T follicular helper cell (primary cell): Measurements from ENCODE around the gene FAM78B.

Source experiments
- DNase-seq: peaks from one replicate; pipeline ENCODE4 v3.0.0-alpha.2; 2020; ENCODE audit warnings: low read depth

Gene FAM78B

DNA sequence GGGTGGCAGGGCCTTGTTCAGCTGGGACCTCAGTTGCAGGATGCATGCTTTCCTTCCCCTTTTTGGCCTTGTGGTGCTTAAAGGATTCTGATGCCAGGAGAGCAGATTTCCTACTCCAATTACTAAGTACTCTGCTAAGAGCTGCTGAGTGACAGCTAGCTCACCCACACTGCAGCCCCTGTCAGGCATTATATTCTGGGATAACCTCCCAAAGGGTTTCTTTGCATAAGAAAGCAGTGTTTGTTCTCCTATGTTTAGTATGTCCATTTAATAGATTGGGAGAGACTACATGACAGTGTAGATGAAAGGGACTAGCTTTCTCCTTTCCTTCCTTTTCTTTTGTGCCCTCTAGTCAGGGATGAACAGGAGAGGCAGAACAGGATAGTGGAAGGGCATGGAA, 100.7 kb downstream of the FAM78B start:
- no peak for DNase-seq

DNA sequence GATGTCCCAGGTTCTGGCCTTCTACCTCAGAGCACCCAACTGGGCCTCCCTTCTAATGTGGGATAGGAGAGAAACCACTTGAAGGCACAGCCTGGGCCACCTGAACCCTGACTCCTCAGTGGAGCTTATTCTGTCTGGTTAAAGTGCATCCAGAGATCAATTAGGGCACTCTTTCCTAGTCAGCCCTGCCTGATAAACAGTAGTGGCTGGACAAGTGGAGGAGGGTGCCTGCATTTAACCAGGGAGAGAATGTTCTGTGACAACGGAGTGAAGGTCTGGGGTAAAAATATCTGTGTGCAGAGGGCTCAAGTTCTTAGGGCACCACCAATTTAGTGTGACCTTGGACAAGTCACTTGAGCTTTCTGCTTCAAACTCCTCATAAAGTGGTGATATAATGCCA, 101.8 kb downstream of the FAM78B start:
- no peak for DNase-seq

DNA sequence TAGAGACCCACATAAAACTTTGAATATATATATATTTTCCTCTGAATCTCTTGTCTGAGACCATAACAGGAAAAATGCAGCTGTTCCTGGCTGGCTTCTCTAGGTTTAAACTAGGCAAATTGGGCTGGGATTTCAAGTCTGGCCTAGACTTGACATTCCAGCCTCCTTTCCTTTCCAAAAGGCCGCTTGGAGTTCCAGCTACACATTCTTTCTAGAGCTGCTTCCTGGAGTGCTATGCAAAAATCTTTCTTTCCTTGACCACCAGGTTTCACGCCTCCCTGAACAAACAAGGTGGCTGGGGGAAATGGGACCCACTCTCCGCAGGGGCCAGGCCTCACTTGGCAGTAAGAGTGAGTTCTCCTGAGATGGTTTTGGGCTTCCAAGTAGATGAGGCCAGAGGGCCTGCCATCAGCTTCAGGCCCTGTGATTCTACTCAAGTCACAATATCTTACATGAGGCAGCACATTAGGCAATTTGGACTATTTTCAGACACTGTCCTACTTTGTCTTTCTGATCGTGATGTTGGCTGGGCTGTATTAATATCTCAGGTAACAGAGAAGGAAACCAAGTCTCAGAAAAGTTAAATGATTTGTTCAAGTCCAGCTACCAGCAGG, 102.4 kb downstream of the FAM78B start:
- DNase-seq: no peak

DNA sequence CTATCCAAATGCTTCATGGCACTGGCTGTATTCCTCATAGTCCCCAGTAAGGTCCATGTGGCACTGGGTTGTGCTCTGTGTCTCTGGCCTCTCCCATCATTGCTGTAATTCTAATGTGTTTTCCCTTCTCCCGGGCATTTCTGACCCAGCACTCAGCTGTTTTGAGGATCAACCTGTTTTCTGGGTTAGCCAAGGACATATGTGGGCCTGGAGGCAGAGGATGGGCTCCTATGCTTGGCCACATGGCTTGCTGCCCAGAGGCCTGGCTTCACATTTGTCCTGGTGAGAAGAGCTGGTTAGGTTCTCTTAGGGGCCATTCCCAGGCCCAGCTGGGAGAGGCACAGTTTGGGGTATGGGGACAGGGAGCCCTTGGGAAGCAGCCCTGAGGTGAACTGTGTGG, 103.1 kb downstream of the FAM78B start:
- DNase-seq: no peak

GRCh38 chr1:166062421-166063070, 104.3 kb downstream of the FAM78B start:
- DNase-seq: no peak

DNA sequence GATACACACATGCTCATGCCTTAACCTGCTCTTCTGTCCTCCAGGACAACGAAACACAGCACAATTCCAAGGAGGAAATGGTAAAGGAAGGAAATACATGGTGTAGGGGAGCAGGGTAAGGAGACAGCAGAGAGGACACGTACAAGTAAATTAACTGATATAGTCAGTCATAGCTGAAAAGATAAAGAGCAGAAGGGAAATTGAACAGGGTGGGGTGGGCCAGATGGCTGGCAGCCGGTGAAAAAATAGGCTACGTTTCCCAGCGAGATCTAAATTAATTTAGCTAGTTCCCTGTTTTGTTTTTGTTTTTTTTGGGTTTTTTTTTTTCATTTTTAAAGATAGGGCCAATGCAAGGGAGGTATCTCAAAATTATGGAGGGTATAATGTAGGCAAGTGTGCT, 109.2 kb downstream of the FAM78B start:
- DNase-seq: no peak

GRCh38 chr1:166053395-166053794, 113.4 kb downstream of the FAM78B start:
- DNase-seq: no peak

GRCh38 chr1:166040202-166040997, 126.4 kb downstream of the FAM78B start:
- no peak for DNase-seq

DNA sequence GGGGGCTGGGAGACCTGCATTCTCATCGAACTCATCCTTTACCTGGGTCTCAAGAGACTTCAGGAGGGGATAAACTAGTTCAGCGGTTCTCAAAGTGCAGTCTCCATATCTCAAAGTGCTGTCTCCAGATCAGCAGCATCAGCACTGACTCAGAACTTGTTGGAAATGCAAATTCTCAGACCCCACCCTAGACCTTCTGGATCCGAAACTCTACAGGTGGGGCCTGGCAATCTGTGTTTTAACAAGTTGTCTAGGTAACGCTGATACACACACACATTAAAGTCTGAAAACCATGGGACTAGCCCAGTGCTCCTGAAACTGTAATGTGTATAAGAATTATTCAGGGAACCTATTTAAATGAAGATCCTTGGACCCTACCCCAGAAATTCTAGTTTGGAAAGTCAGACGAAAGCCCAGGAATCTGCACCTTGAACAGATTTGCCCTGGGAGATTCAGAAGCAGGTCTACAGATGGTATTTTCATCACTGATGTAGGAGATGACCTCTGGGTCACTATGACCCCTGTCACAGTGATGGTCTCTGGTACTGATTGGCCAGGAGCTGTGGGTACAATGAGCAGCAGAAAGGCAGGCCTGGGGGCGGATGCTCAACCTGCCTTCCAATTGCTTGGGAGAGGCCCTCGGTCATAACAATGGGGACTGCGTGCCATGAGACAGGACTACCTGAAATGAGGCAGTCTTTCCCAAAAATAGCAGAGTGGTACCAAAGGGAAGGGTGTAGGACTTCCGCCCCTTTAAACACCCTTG, 127.2 kb downstream of the FAM78B start:
- no peak for DNase-seq

GRCh38 chr1:166036092-166036491, 130.7 kb downstream of the FAM78B start:
- no peak for DNase-seq

- no peak for DNase-seq
Measured at GRCh38 chr1:166032572-166033371, 134.0 kb downstream of the FAM78B start.

- no peak for DNase-seq
Measured at GRCh38 chr1:166031932-166032571, 134.7 kb downstream of the FAM78B start.

- no peak for DNase-seq
Measured at GRCh38 chr1:166029196-166029945, 137.4 kb downstream of the FAM78B start.

DNA sequence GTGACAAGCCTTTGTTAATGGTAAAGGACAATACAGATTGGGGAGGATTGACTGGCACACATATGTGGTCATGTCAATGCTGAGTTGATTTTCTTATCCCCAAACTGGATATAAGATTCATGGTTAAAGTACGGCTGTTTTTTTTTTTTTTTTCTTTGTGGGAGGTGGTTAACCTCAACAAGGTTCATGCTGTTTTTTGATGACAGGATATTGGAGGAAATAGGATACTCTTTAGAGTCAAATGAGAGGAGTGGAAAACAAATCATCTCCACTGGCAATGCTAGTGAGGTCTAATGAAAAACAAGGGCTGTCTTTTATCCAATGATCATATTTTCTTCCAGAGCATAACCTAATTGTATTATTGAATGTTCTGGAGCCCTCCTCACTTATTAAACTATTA, 140.2 kb downstream of the FAM78B start:
- DNase-seq: no peak

DNA sequence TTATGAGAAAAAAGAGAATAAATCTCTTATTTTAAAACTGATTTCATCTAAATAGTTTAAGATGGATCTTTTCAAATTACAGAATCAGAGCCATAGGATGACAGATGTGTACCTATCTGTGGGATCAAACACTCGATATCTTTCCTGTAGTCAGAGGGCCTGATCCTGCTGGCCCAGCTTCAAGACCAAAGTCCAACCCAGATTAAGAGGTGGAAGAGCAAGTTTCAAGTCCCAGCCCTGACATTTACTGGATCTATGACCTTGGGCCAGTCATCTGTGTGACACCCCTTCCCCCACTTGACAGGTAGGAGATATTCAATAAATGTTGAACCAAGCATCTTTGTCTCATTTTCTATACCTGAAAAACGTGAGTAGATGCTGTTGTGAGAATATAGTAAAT, 140.7 kb downstream of the FAM78B start:
- no peak for DNase-seq

GRCh38 chr1:166020210-166020609, 146.6 kb downstream of the FAM78B start:
- no peak for DNase-seq
